ENCODE results near the gene MYEOV. TPM values are rescaled to one million over a fixed set of nuclear protein-coding genes. Genes with fewer than 3 reads are reported as not detected.

The MYEOV gene
- total and polyA plus RNA-seq, 2 experiments from 2014 or later: 0.14 TPM; not detected in 1

DNA sequence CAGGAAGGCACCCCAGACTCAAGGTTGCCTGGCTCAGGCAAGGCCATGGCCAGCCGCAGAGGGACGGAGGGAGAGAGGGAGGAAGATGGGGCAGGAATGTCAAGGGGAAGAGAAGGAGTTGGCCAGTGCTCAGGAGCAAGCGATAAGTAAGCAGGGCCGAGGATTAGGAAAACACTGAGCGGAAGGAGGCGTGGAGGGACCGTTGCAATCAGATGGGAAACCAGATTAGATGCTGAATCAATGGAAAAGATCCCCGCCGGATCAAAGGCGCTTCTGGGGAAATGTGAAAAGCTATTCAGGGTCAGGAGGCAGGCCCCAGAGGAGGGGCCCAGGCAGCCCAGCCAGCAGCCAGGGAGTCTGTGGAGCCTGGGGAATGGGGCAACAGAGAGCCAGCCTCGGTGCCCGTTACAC lies 26.6 kb upstream of the MYEOV start (continued):
- TF ChIP-seq POLR2AphosphoS5 (IDR thresholded peaks at IDR 0.05; ENCODE audit: low read depth) (no peak), CREB1 (CRISPR knock-in tag; IDR thresholded peaks at IDR 0.05; ENCODE audit: low read depth) (no peak), STAT1 (IDR thresholded peaks at IDR 0.05; ENCODE audit: unreplicated experiment) (no peak)

DNA sequence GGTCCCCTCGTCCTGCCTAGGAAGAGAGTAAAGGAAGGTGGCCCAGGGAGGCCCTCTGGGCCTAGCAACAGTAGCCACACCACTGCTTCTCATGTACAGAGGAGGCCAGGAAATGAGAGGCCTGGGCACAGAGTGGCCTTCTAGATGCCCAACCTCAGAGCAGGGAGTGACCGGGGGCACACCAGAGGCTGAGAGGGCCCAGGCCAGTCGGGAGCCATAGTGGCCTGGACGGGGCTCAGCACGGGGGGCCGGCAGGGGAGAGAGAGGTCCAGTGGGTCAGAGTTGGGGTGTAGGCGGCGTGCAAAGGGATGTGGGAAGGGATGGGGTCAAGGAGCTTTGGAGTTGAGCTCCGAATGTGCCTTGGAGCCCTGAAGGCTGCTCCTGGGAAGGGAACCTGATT lies 25.0 kb upstream of the MYEOV start:
- no peak overlapping the region for H3K4me3 ChIP-seq
- Mint-ChIP-seq H3K4me3 (no peak overlapping the region), H3K9me3 (peaks cover 5% of the 10 kb centered on the region), H3K27me3 (ENCODE audit: insufficient read depth, low read depth, poor library complexity) (peaks cover 4% of the 10 kb centered on the region), H3K36me3 (ENCODE audit: low read depth) (no peaks in the 10 kb centered on the region), H3K27ac (no peak overlapping the region), H3K4me1 (no peaks in the 10 kb centered on the region)
- no peaks in the 10 kb centered on the region for H3K79me2 ChIP-seq (replicated peaks; ENCODE audit: insufficient read depth)
- no peaks in the 10 kb centered on the region for H3K27me3 ChIP-seq (ENCODE audit: insufficient read depth)
- H4K20me1 ChIP-seq (replicated peaks; ENCODE audit: insufficient read depth): no peaks in the 10 kb centered on the region
- ATAC-seq (no peak), DNase-seq (ENCODE audit: low spot score) (no peak)
- H3K36me3 ChIP-seq (ENCODE audit: insufficient read depth): no peaks in the 10 kb centered on the region
- H3K4me1 ChIP-seq (ENCODE audit: insufficient read depth): no peaks in the 10 kb centered on the region
- H3K27ac ChIP-seq (ENCODE audit: low read depth): no peak overlapping the region
- H3K4me2 ChIP-seq: no peak overlapping the region
- H3F3A ChIP-seq (replicated peaks; ENCODE audit: low read depth): no peaks in the 10 kb centered on the region
- H2AFZ ChIP-seq: no peak overlapping the region
- TF ChIP-seq EZH2 (IDR thresholded peaks at IDR 0.05; ENCODE audit: low read depth, unreplicated experiment): no peak
- TF ChIP-seq, protein P1, sequence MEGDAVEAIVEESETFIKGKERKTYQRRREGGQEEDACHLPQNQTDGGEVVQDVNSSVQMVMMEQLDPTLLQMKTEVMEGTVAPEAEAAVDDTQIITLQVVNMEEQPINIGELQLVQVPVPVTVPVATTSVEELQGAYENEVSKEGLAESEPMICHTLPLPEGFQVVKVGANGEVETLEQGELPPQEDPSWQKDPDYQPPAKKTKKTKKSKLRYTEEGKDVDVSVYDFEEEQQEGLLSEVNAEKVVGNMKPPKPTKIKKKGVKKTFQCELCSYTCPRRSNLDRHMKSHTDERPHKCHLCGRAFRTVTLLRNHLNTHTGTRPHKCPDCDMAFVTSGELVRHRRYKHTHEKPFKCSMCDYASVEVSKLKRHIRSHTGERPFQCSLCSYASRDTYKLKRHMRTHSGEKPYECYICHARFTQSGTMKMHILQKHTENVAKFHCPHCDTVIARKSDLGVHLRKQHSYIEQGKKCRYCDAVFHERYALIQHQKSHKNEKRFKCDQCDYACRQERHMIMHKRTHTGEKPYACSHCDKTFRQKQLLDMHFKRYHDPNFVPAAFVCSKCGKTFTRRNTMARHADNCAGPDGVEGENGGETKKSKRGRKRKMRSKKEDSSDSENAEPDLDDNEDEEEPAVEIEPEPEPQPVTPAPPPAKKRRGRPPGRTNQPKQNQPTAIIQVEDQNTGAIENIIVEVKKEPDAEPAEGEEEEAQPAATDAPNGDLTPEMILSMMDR (conservative IDR thresholded peaks at IDR 0.05; ENCODE audit: low read depth in 2 of 2): no peak
- no peak for TF ChIP-seq EZH2phosphoT487 (IDR thresholded peaks at IDR 0.05; ENCODE audit: unreplicated experiment)
- no peak for TF ChIP-seq STAT1 (IDR thresholded peaks at IDR 0.05; ENCODE audit: unreplicated experiment)
- no peak for TF ChIP-seq ZNF462 (CRISPR knock-in tag; IDR thresholded peaks at IDR 0.05)
- H3K9me2 ChIP-seq (ENCODE audit: insufficient read depth): 0 out of 2 replicates have a peak, but pooled peaks cover 5% of the 10 kb centered on the region
